DMS153 treated with DMSO at 0.1 percent for 48 hours (cell line): ENCODE measurements around the gene RNF169.
A peak's percentile ranks its signal among the peaks of the same experiment; 100 is the strongest.
"Not testable (repeated sequence)": the region's sequence is repeated elsewhere in the genome, so short reads cannot be mapped to it uniquely, and the experiment has no call there.

Experiments
- DNase-seq: peaks from one replicate; lab custom pipeline; 2025; ENCODE audit not compliant: unreplicated experiment; lab: John Stamatoyannopoulos, UW

The RNF169 gene

GRCh38 chr11:74726547-74727182 lies 22.0 kb upstream of the RNF169 start:
- peak; percentile 31 for DNase-seq

- no peak for DNase-seq
These were observed 19.3 kb upstream of the RNF169 start for GRCh38 chr11:74729397-74729796.

- DNase-seq, result no peak
These were observed 17.9 kb upstream of the RNF169 start for GRCh38 chr11:74730571-74731260.

- no peak for DNase-seq
These were observed 17.2 kb upstream of the RNF169 start, which contains the start of gene CHRDL2 for GRCh38 chr11:74731301-74732094. CHRDL2 (minus strand) TSS chr11:74731426; CDS start chr11:74730888, 538 bp downstream.

- DNase-seq, result no peak
These were observed 14.1 kb upstream of the RNF169 start for GRCh38 chr11:74734559-74734925.

GRCh38 chr11:74735365-74735928 lies 13.2 kb upstream of the RNF169 start:
- no peak for DNase-seq

- no peak for DNase-seq
These were observed 12.6 kb upstream of the RNF169 start for GRCh38 chr11:74736031-74736430.

- no peak for DNase-seq
These were observed 8.9 kb upstream of the RNF169 start for GRCh38 chr11:74739546-74740270.

GRCh38 chr11:74742070-74742469 lies 6.6 kb upstream of the RNF169 start:
- no peak for DNase-seq

GRCh38 chr11:74743640-74744039 lies 5.0 kb upstream of the RNF169 start:
- no peak for DNase-seq

- DNase-seq, result no peak
These were observed 4.4 kb upstream of the RNF169 start for GRCh38 chr11:74744277-74744676.

- no peak for DNase-seq
These were observed 1.8 kb upstream of the RNF169 start for GRCh38 chr11:74746868-74747267.

GRCh38 chr11:74749127-74749964 lies 697 bp downstream of the RNF169 start:
- DNase-seq, result no peak

- DNase-seq, result no peak
These were observed 1.3 kb downstream of the RNF169 start for GRCh38 chr11:74749965-74750296.

- not testable (repeated sequence) for DNase-seq
These were observed 1.9 kb downstream of the RNF169 start for GRCh38 chr11:74750598-74750997.

GRCh38 chr11:74751303-74751702 lies 2.7 kb downstream of the RNF169 start:
- DNase-seq, result no peak

GRCh38 chr11:74754507-74755252 lies 6.0 kb downstream of the RNF169 start:
- no peak for DNase-seq

- DNase-seq, result no peak
These were observed 6.8 kb downstream of the RNF169 start for GRCh38 chr11:74755395-74755995.

- DNase-seq, result no peak
These were observed 7.9 kb downstream of the RNF169 start for GRCh38 chr11:74756571-74756970.
